NCI-H2171 treated with DMSO at 0.1 percent for 48 hours (cell line): ENCODE measurements around the gene PIK3C2A.
"Not testable (repeated sequence)": the region's sequence is repeated elsewhere in the genome, so short reads cannot be mapped to it uniquely, and the experiment has no call there.

Experiments used
- DNase-seq: peaks from one replicate; lab custom pipeline; 2025; lab: John Stamatoyannopoulos, UW

Gene PIK3C2A

GRCh38 chr11:17207317-17208256 is at the start of gene PIK3C2A:
Gene PIK3C2A, minus strand, starts transcription at chr11:17207986. Its CDS starts 38,245 bp downstream, at chr11:17169741.
- DNase-seq = peak; percentile 80

- DNase-seq = no peak
Observed at GRCh38 chr11:17257196-17257595, 49.4 kb upstream of the PIK3C2A start.

GRCh38 chr11:17256512-17256911 is 48.7 kb upstream of the PIK3C2A start:
- DNase-seq = no peak

- no peak for DNase-seq
Observed at GRCh38 chr11:17252704-17253103, 44.9 kb upstream of the PIK3C2A start.

- DNase-seq = no peak
Observed at GRCh38 chr11:17250561-17251350, 43.0 kb upstream of the PIK3C2A start.

- DNase-seq = no peak
Observed at GRCh38 chr11:17244046-17244445, 36.3 kb upstream of the PIK3C2A start.

- DNase-seq = not testable (repeated sequence)
Observed at GRCh38 chr11:17242954-17243353, 35.2 kb upstream of the PIK3C2A start.

GRCh38 chr11:17240780-17241179 is 33.0 kb upstream of the PIK3C2A start:
- no peak for DNase-seq

GRCh38 chr11:17239927-17240326 is 32.1 kb upstream of the PIK3C2A start:
- DNase-seq = not testable (repeated sequence)

- no peak for DNase-seq
Observed at GRCh38 chr11:17238377-17238776, 30.6 kb upstream of the PIK3C2A start.

GRCh38 chr11:17233101-17233500 is 25.3 kb upstream of the PIK3C2A start:
- no peak for DNase-seq

- DNase-seq = no peak
Observed at GRCh38 chr11:17230867-17231851, 23.4 kb upstream of the PIK3C2A start.

GRCh38 chr11:17229481-17230152 is 21.8 kb upstream of the PIK3C2A start:
- DNase-seq = no peak

- not testable (repeated sequence) for DNase-seq
Observed at GRCh38 chr11:17228186-17228925, 20.6 kb upstream of the PIK3C2A start.

GRCh38 chr11:17224727-17225126 is 16.9 kb upstream of the PIK3C2A start:
- DNase-seq = no peak

- DNase-seq = no peak
Observed at GRCh38 chr11:17221968-17222367, 14.2 kb upstream of the PIK3C2A start.

- DNase-seq = no peak
Observed at GRCh38 chr11:17219016-17219415, 11.2 kb upstream of the PIK3C2A start.

- DNase-seq = no peak
Observed at GRCh38 chr11:17218403-17218802, 10.6 kb upstream of the PIK3C2A start.

GRCh38 chr11:17217401-17217800 is 9.6 kb upstream of the PIK3C2A start:
- DNase-seq = no peak

GRCh38 chr11:17214338-17214737 is 6.6 kb upstream of the PIK3C2A start:
- no peak for DNase-seq
